ENCODE results near the gene SLC43A3.

GRCh38 chr11:57377107-57377506 lies 49.8 kb downstream of the SLC43A3 start:
- TF ChIP-seq GATA3 (IDR thresholded peaks at IDR 0.05; ENCODE audit: low read depth, low read length) (no peak), GATA2 (IDR thresholded peaks at IDR 0.05; ENCODE audit: low read depth, low read length) (no peak)
